Stimulated activated CD8-positive, alpha-beta memory T cell treated with anti-CD3 and anti-CD28 coated beads, Interleukin-15, amount 100 ng/mL, for 48 hours (primary cell): ENCODE data around the gene LRP2.

Experiments used
- DNase-seq, 2 donors: peaks; one replicate each; pipeline ENCODE4 v3.0.0-alpha.2; 2020; ENCODE audit warnings: low read depth in 2 of 2

LRP2 gene

GRCh38 chr2:169091256-169091655, 271.1 kb downstream of the LRP2 start:
- DNase-seq = no peak

- DNase-seq = no peak
Measured at GRCh38 chr2:169090133-169090820, 272.1 kb downstream of the LRP2 start.

- DNase-seq = no peak
Measured at GRCh38 chr2:169089182-169089581, 273.2 kb downstream of the LRP2 start.

- DNase-seq = no peak
Measured at GRCh38 chr2:169087757-169088379, 274.5 kb downstream of the LRP2 start.

GRCh38 chr2:169086893-169087467, 275.4 kb downstream of the LRP2 start:
- DNase-seq = no peak

GRCh38 chr2:169082995-169083394, 279.3 kb downstream of the LRP2 start:
- DNase-seq = no peak

GRCh38 chr2:169081551-169081950, 280.8 kb downstream of the LRP2 start:
- DNase-seq = no peak

GRCh38 chr2:169080250-169081069, 281.9 kb downstream of the LRP2 start:
- DNase-seq = no peak

- DNase-seq = no peak
Measured at GRCh38 chr2:169077674-169078240, 284.6 kb downstream of the LRP2 start.
